Stomach smooth muscle (tissue), 2 donors: ENCODE measurements around the gene SMYD3.

Source experiments
- H3K27ac ChIP-seq: one replicate; pipeline ENCODE4 v1.7.0; 2013; ENCODE audit warnings: mild to moderate bottlenecking, low read length, inconsistent platforms
- H3K27me3 ChIP-seq, 2 donors: one replicate each; pipeline ENCODE4 v1.7.0; 2013; ENCODE audit warnings: low read length in 2 of 2; ENCODE audit not compliant: insufficient read depth in 2 of 2, control insufficient read depth in 1 of 2
- H3K36me3 ChIP-seq, 2 donors: one replicate each; pipeline ENCODE4 v1.7.0; 2013; ENCODE audit warnings: low read length in 2 of 2; ENCODE audit not compliant: control insufficient read depth in 2 of 2, insufficient read depth in 2 of 2
- H3K4me1 ChIP-seq: one replicate; pipeline ENCODE4 v1.7.0; 2013; ENCODE audit warnings: low read length; ENCODE audit not compliant: control insufficient read depth, insufficient read depth
- H3K4me3 ChIP-seq, 2 donors: one replicate each; pipeline ENCODE4 v1.7.0; 2013; ENCODE audit warnings: low read length in 2 of 2
- H3K9ac ChIP-seq, 2 donors: one replicate each; pipeline ENCODE4 v1.7.0; 2013; ENCODE audit warnings: low read length in 2 of 2, mild to moderate bottlenecking in 1 of 2
- H3K9me3 ChIP-seq, 2 donors: one replicate each; pipeline ENCODE4 v1.7.0; 2013; ENCODE audit warnings: low read length in 2 of 2; ENCODE audit not compliant: control insufficient read depth in 2 of 2
- donor health status: healthy.
- donor health status: Pancreatic carcinoma.

SMYD3 gene

DNA sequence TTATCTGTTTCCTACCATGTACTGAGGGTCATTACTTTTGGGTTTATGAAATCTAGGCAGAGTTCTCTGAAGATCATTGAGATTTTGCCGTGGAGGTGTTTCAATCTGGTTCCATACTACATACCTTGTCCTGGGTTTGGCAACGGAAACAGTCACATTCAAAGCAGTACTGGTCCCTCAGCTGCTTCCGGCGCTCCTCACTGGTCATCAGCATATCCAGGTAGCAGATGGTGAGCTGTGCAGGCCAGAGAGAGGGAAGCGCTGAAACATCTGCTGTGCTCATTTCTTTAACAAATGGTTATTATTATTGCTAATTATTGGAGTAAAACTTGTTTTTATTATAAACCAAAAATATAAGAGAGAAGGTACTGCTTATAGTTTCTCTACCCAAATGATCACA is 591.7 kb downstream of the SMYD3 start:
- Histone ChIP-seq H3K4me3 (no peak overlapping the region), H3K27ac (no peak overlapping the region), H3K9ac (no peak overlapping the region), H3K36me3 (no peaks in the 10 kb centered on the region), H3K9me3 (no peaks in the 10 kb centered on the region), H3K27me3 (no peaks in the 10 kb centered on the region), H3K4me1 (no peaks in the 10 kb centered on the region)

DNA sequence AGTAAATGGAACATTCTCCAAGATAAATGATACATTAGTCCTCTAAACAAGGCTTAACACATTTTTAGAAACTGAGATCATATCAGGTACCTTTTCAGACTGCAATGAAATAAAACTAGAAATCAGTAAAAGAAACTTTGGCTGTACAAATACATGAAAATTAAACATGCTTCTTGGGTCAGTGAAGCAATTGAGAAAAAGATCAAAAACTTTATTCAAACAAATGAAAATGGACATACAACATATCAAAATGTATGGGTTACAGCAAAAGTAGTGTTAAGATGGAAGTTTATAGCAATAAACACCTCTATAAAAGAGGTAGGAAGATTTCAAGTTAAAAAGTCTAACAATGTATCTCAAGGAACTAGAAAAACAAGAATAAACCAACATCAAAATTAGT is 598.5 kb downstream of the SMYD3 start:
- no peak overlapping the region for H3K9ac ChIP-seq
- H3K27me3 ChIP-seq, result no peaks in the 10 kb centered on the region
- H3K4me3 ChIP-seq, result no peak overlapping the region
- no peak overlapping the region for H3K27ac ChIP-seq
- H3K9me3 ChIP-seq, result no peaks in the 10 kb centered on the region
- no peaks in the 10 kb centered on the region for H3K36me3 ChIP-seq
- H3K4me1 ChIP-seq, result no peaks in the 10 kb centered on the region

DNA sequence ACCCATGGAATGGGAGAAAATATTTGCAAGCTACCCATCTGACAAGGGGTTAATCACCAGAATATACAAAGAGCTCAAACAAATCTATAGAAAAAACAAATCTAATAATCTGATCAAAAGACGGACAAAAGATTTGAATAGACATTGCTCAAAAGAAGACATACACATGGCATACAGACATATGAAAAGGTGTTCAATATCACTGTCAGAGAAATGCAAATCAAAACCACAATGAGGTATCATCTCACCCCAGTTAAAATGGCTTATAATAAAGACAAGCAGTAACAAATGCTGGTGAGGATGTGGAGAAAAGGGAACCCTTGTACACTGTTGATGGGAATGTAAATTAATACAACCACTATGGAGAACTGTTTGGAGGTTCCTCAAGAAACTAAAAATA is 600.9 kb downstream of the SMYD3 start:
- H3K4me3 ChIP-seq, result no peak overlapping the region
- H3K4me1 ChIP-seq, result no peaks in the 10 kb centered on the region
- no peak overlapping the region for H3K27ac ChIP-seq
- no peaks in the 10 kb centered on the region for H3K9me3 ChIP-seq
- H3K9ac ChIP-seq, result no peak overlapping the region
- no peaks in the 10 kb centered on the region for H3K36me3 ChIP-seq
- H3K27me3 ChIP-seq, result no peaks in the 10 kb centered on the region

DNA sequence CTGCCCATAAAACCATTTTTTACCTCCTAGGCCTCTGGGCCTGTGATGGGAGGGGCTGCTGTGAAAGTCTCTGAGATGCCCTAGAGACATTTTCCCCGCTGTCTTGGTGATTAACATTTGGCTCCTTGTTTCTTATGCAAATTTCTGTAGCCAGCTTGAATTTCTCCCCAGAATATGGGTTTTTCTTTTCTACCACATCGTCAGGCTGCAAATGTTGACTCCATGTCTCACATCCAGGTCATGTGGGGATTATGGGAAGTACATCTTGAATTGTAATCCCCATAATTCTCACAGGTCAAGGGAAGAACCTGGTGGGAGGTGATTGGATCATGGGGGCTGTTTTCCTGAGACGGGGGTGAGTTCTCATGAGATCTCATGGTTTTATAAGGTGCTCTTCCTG is 603.2 kb downstream of the SMYD3 start:
- Histone ChIP-seq H3K27me3 (no peaks in the 10 kb centered on the region), H3K4me3 (no peak overlapping the region), H3K27ac (no peak overlapping the region), H3K9me3 (no peaks in the 10 kb centered on the region), H3K4me1 (no peaks in the 10 kb centered on the region), H3K36me3 (no peaks in the 10 kb centered on the region), H3K9ac (no peak overlapping the region)

DNA sequence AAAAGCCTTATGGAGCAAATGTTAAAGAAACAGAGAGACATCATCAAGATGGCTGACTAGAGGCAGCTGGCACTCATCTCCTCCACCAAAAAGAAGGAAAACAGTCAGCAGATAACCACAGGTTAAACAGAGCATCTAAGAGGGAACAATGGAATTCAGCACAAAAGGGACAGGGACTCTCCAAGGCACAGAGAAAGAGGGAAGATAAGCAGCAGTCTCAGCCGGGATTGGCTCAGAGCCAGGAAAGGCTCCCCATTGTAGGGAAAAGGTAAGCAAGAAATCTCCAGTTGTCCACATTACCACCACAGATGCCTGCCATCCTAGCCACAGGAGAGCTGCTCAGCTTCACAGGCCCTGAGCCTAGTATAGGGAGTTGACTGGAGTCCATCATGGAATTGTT is 605.5 kb downstream of the SMYD3 start:
- no peaks in the 10 kb centered on the region for H3K9me3 ChIP-seq
- no peaks in the 10 kb centered on the region for H3K36me3 ChIP-seq
- H3K27ac ChIP-seq, result no peak overlapping the region
- no peak overlapping the region for H3K9ac ChIP-seq
- H3K27me3 ChIP-seq, result no peaks in the 10 kb centered on the region
- H3K4me1 ChIP-seq, result no peaks in the 10 kb centered on the region
- H3K4me3 ChIP-seq, result no peak overlapping the region

DNA sequence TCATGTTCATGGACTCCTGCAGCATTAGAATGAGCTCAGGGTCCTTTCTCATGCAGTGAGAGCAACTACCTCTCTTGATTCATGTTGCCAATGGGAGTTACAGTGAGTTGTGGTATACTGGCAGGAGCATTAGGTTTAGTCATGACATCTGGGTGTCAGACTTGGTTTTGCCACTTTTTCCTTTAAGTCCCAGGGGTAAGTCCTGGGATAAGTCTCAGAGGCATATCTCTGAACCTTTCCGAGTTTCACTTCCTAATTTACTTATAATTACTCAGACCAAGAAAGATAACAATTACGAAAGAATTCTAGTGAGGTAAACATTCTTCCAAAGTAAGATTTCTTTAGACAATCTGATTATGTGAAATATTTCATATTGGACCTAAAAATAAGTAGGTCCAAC is 606.0 kb downstream of the SMYD3 start:
- H3K27me3 ChIP-seq, result no peaks in the 10 kb centered on the region
- H3K9me3 ChIP-seq, result no peaks in the 10 kb centered on the region
- H3K4me1 ChIP-seq, result peaks cover 3% of the 10 kb centered on the region
- H3K27ac ChIP-seq, result no peak overlapping the region
- H3K36me3 ChIP-seq, result no peaks in the 10 kb centered on the region
- H3K4me3 ChIP-seq, result no peak overlapping the region
- H3K9ac ChIP-seq, result no peak overlapping the region

DNA sequence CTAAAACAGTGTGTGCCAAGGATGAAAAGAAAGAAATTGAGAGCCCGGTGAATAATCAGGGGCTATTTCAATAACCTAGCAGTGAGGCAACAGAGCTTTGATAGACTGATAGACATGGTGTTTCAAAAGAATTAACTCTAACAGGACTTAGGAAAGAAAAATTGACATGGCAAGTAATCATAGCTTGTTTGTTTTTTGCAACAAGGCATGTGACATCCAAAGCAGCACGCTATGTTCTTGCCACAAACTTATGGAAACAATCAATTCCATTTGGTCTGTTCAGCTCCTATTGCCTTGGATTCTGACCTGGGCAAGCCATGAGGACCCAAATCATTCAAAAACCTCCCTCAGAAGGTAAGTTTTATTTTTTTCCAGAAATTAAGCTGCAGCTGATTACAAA is 608.5 kb downstream of the SMYD3 start:
- H3K4me1 ChIP-seq, result peaks cover 4% of the 10 kb centered on the region
- H3K27me3 ChIP-seq, result no peaks in the 10 kb centered on the region
- H3K9ac ChIP-seq, result no peak overlapping the region
- no peaks in the 10 kb centered on the region for H3K9me3 ChIP-seq
- H3K27ac ChIP-seq, result no peak overlapping the region
- H3K4me3 ChIP-seq, result no peak overlapping the region
- H3K36me3 ChIP-seq, result no peaks in the 10 kb centered on the region

DNA sequence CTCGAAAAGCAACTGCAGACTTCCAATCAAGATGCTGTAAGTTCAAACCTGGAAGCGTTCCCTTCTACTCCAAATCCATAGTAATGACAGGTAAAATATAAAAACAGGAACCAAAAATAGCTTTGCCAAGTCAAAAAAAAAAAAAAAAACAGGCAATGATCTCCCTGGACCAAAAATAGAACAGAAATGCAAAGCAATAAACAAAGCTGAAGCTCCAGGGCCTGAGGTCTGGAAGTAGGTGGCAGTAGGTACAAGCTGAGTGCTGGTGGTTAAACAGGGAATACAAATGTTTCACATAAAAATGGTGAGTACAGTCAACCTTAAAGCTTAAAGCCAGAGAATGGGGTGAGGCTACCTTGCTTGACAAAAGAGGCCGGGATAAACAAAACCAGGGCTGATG is 610.8 kb downstream of the SMYD3 start:
- Histone ChIP-seq H3K27ac (no peak overlapping the region), H3K9me3 (peaks cover 0 to 3% of the 10 kb centered on the region in 2 donors), H3K9ac (no peak overlapping the region), H3K4me3 (no peak overlapping the region), H3K4me1 (peaks cover 4% of the 10 kb centered on the region), H3K36me3 (no peaks in the 10 kb centered on the region), H3K27me3 (no peaks in the 10 kb centered on the region)

DNA sequence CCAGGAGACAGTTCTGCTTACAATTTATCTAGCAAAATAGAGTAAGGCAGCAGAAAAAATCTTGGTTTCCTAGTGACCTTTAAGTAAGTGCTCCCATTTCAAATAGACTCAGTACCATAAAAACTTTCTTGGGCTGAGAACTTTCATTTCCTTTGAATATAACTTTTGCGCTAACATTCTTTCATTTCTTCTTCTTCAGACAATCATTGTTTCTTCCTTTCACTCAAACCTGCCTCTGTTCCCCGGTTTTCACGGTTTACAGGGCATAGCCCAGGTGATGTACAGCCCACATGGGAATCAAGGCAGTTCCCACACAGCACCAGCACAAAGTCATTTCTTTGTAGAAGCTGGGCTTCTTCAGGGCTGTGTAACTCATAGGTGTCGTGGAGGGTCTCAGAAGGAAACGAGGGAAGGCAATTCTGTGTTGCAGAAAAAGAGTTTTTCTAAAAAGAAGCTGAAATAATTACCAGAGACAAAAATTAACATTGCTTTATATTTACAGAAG is 611.6 kb downstream of the SMYD3 start:
- no peaks in the 10 kb centered on the region for H3K36me3 ChIP-seq
- no peak overlapping the region for H3K9ac ChIP-seq
- no peak overlapping the region for H3K27ac ChIP-seq
- H3K4me1 ChIP-seq, result peaks cover 4% of the 10 kb centered on the region
- H3K4me3 ChIP-seq, result no peak overlapping the region
- no peaks in the 10 kb centered on the region for H3K27me3 ChIP-seq
- peaks cover 0 to 3% of the 10 kb centered on the region in 2 donors for H3K9me3 ChIP-seq

DNA sequence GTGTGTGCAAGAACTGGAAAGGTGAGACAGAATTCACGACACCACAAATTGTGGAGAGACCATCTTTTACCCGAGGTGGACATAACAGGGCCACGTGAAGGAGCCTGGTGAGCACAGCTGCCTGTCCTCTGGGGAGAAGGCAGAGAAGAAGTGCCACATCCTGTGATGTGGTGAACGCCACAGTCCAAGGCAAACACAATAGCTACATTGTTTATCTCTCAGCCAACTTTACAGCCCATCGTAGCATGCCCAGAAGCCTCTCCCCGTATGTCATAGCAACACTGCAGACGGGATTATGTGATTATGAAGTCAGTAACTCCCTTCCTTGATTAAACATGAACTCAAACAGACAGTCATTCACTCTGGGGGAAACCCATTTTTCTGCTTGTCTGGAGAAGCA is 612.2 kb downstream of the SMYD3 start:
- Histone ChIP-seq H3K36me3 (no peaks in the 10 kb centered on the region), H3K4me1 (peaks cover 4% of the 10 kb centered on the region)

DNA sequence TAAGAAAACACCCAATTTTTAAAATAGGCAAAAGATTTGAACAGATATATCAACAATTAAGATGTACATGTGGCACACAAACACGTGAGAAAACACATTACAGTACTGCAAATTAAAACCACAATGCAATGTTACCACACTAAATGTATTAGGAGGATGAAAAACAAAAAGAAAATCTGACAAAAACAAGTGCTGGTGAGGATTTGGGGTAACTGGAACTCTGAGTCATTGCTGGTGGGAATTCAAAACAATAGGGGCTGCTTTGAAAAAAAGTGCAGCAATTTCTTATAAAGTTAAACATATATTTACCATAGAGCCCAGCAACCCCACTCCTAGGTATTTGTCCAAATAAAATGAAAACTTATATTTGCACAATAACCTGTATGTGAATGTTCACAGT is 614.1 kb downstream of the SMYD3 start:
- no peaks in the 10 kb centered on the region for H3K36me3 ChIP-seq
- no peak overlapping the region for H3K27ac ChIP-seq
- no peaks in the 10 kb centered on the region for H3K27me3 ChIP-seq
- peaks cover 4% of the 10 kb centered on the region for H3K4me1 ChIP-seq
- H3K9me3 ChIP-seq, result peaks cover 0 to 3% of the 10 kb centered on the region in 2 donors
- no peak overlapping the region for H3K9ac ChIP-seq
- no peak overlapping the region for H3K4me3 ChIP-seq

More for the DNA sequence above, 612.2 kb downstream of the SMYD3 start:
- no peak overlapping the region for H3K9ac ChIP-seq
- H3K4me3 ChIP-seq, result no peak overlapping the region
- H3K27me3 ChIP-seq, result no peaks in the 10 kb centered on the region
- peaks cover 0 to 3% of the 10 kb centered on the region in 2 donors for H3K9me3 ChIP-seq
- no peak overlapping the region for H3K27ac ChIP-seq
